NCI-H446 (cell line): Measurements from ENCODE around the gene PAOX.
A peak's percentile ranks its signal among the peaks of the same experiment; 100 is the strongest.
"Not testable (repeated sequence)": the region's sequence is repeated elsewhere in the genome, so short reads cannot be mapped to it uniquely, and the experiment has no call there.

Experiments
- DNase-seq, 2 experiments: peaks; one replicate each; lab custom pipeline; 2025; lab: John Stamatoyannopoulos, UW

PAOX gene

GRCh38 chr10:133385214-133385613 is 6.2 kb downstream of the PAOX start:
- no peak for DNase-seq

GRCh38 chr10:133386951-133387350 is 7.9 kb downstream of the PAOX start:
- DNase-seq, result not testable (repeated sequence)

GRCh38 chr10:133388236-133388972 is 9.3 kb downstream of the PAOX start:
- DNase-seq, result no peak

GRCh38 chr10:133388973-133389818 is 10.1 kb downstream of the PAOX start:
- DNase-seq, result no peak

- no peak for DNase-seq
Measured at GRCh38 chr10:133390597-133391248, 11.7 kb downstream of the PAOX start.

- no peak for DNase-seq
Measured at GRCh38 chr10:133391249-133391635, 12.2 kb downstream of the PAOX start.

GRCh38 chr10:133391761-133392518 is 12.9 kb downstream of the PAOX start:
- DNase-seq, result no peak

- peak in 1 of 2 experiments; percentile 63 for DNase-seq
Measured at GRCh38 chr10:133393401-133394063, 14.5 kb downstream of the PAOX start.

- peak in 1 of 2 experiments; percentile 93 for DNase-seq
Measured at GRCh38 chr10:133394064-133394663, 15.1 kb downstream of the PAOX start, which contains the start of gene MTG1. TSS of gene MTG1 (plus strand) at chr10:133394157. CDS start at chr10:133394221, 64 bp downstream.

- DNase-seq, result no peak
Measured at GRCh38 chr10:133394801-133395221, 15.7 kb downstream of the PAOX start.

- DNase-seq, result no peak
Measured at GRCh38 chr10:133396035-133396624, 17.1 kb downstream of the PAOX start.

GRCh38 chr10:133397938-133398337 is 18.9 kb downstream of the PAOX start:
- DNase-seq, result no peak

- no peak for DNase-seq
Measured at GRCh38 chr10:133399123-133399601, 20.1 kb downstream of the PAOX start.

- DNase-seq, result no peak
Measured at GRCh38 chr10:133400624-133401424, 21.8 kb downstream of the PAOX start.

GRCh38 chr10:133401500-133401899 is 22.4 kb downstream of the PAOX start:
- no peak for DNase-seq

GRCh38 chr10:133401981-133402725 is 23.1 kb downstream of the PAOX start:
- no peak for DNase-seq

GRCh38 chr10:133403359-133403758 is 24.3 kb downstream of the PAOX start:
- DNase-seq, result no peak

- no peak for DNase-seq
Measured at GRCh38 chr10:133403784-133404183, 24.7 kb downstream of the PAOX start.

- no peak for DNase-seq
Measured at GRCh38 chr10:133405272-133405671, 26.2 kb downstream of the PAOX start.
